ENCODE measurements around the gene SLC25A21. TPM values are rescaled to one million over a fixed set of nuclear protein-coding genes. Genes with fewer than 3 reads are reported as not detected.
"Not testable (repeated sequence)": the region's sequence is repeated elsewhere in the genome, so short reads cannot be mapped to it uniquely, and the experiment has no call there.

The SLC25A21 gene
- total and polyA plus RNA-seq, 8 donors: 0.40 to 5.4 (median 1.3) TPM; not detected in 2

DNA sequence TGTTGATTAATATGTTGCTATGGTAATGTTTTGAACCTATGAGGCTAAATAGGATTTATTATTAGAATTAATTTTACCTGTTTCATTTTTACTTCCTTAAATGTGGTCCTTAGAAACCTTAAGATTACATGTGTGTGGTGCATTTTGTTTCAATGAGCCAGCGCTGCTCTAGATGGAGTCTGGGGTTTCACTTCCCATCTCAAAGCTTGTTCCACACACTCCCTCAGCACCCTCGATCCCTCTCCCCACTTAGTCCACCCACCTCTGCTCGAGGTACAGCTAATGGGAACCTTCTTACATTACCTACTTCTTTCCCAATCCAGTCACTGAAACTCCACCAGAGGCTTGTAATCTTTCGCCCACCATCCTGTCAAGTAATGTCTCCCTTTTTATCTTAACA lies 305.5 kb downstream of the SLC25A21 start:
- no peak overlapping the region for H3K27ac ChIP-seq
- no peak overlapping the region for H3K4me3 ChIP-seq
- H3K36me3 ChIP-seq: no peaks in the 10 kb centered on the region
- no peak for DNase-seq
- 80 to 90% (median 88%) methylated on average over 4 of the region's 4 CpGs for WGBS, 5 donors
- intact Hi-C loops (cut with DNase I; ENCODE audit: low total_unique reads): no loop called here
- no peaks in the 10 kb centered on the region for H3K4me1 ChIP-seq
- H3K9me3 ChIP-seq: no peaks in the 10 kb centered on the region
- no peaks in the 10 kb centered on the region for H3K27me3 ChIP-seq
- TF ChIP-seq POLR2A (IDR thresholded peaks at IDR 0.05) (no peak), POLR2AphosphoS5 (IDR thresholded peaks at IDR 0.05) (no peak), EP300 (IDR thresholded peaks at IDR 0.05) (no peak)
- TF ChIP-seq, protein P1, sequence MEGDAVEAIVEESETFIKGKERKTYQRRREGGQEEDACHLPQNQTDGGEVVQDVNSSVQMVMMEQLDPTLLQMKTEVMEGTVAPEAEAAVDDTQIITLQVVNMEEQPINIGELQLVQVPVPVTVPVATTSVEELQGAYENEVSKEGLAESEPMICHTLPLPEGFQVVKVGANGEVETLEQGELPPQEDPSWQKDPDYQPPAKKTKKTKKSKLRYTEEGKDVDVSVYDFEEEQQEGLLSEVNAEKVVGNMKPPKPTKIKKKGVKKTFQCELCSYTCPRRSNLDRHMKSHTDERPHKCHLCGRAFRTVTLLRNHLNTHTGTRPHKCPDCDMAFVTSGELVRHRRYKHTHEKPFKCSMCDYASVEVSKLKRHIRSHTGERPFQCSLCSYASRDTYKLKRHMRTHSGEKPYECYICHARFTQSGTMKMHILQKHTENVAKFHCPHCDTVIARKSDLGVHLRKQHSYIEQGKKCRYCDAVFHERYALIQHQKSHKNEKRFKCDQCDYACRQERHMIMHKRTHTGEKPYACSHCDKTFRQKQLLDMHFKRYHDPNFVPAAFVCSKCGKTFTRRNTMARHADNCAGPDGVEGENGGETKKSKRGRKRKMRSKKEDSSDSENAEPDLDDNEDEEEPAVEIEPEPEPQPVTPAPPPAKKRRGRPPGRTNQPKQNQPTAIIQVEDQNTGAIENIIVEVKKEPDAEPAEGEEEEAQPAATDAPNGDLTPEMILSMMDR (IDR thresholded peaks at IDR 0.05): no peak

DNA sequence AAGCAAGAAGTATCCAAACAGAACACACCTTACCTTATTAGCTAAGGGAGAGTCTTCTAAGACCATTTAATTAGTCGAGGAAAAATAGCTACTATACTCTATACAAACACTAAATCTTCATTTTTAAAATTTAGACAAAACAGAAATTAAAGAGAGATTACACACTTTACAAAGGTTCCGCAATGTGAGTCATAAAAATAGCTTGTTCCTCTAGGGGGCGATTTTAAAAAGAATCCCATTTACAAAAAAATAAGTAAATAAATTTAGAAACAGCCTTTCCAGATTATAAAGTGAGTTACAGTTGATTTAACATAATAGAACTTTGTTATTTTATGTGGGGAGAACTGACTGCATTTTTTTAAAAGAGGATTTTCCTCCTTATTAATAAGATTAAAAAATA lies 309.1 kb downstream of the SLC25A21 start:
- H3K36me3 ChIP-seq: no peaks in the 10 kb centered on the region
- no peak for TF ChIP-seq POLR2A (IDR thresholded peaks at IDR 0.05)
- no peaks in the 10 kb centered on the region for H3K9me3 ChIP-seq
- H3K27me3 ChIP-seq: no peaks in the 10 kb centered on the region
- WGBS, 5 donors: 65 to 79% (median 71%) methylated on average over 3 of the region's 3 CpGs
- H3K27ac ChIP-seq: no peak overlapping the region
- no peak for DNase-seq
- no peaks in the 10 kb centered on the region for H3K4me1 ChIP-seq
- intact Hi-C loops (cut with DNase I; ENCODE audit: low total_unique reads): no loop called here
- no peak overlapping the region for H3K4me3 ChIP-seq

DNA sequence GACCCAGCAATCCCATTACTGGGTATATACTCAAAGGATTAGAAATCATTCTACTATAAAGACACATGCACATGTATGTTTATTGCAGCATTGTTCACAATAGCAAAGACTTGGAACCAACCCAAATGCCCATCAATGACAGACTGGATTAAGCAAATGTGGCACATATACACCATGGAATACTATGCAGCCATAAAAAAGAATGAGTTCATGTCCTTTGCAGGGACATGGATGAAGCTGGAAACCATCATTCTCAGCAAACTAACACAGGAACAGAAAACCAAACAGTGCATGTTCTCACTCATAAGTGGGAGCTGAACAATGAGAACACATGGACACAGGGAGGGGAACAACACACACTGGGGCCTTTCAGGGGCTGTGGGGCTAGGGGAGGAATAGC lies 310.2 kb downstream of the SLC25A21 start:
- H3K36me3 ChIP-seq; H3K4me1 ChIP-seq; H3K9me3 ChIP-seq; DNase-seq; intact Hi-C loops (cut with DNase I; ENCODE audit: low total_unique reads); H3K27me3 ChIP-seq; H3K27ac ChIP-seq; H3K4me3 ChIP-seq: not testable (repeated sequence)

DNA sequence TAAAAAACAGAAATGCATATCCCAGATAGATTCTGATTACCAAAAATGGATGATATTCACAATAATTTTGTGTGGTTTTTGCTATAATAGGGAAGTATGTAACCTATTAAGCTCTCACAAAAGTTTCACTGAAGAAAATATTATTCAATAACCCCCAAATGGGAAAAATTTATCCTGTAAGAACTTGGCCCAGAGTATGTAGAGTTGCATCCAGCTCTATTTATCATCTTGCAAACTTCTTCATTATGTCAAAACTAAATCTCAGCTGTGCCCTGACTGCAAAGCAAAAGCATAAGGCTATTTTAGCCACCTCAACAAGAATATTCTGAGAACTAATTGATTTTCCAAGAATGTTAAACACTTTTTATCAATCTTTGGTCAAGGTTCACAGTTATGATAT lies 311.6 kb downstream of the SLC25A21 start:
- DNase-seq: no peak
- Histone ChIP-seq H3K27me3 (no peaks in the 10 kb centered on the region), H3K9me3 (no peaks in the 10 kb centered on the region), H3K4me3 (no peak overlapping the region), H3K27ac (no peak overlapping the region), H3K36me3 (no peaks in the 10 kb centered on the region), H3K4me1 (peaks cover 0 to 6% (median 2%) of the 10 kb centered on the region in 4 donors)
- TF ChIP-seq POLR2AphosphoS5 (IDR thresholded peaks at IDR 0.05) (no peak), POLR2A (IDR thresholded peaks at IDR 0.05) (no peak), EP300 (IDR thresholded peaks at IDR 0.05) (no peak)
- TF ChIP-seq, protein P1 (IDR thresholded peaks at IDR 0.05): no peak
- intact Hi-C loops (cut with DNase I; ENCODE audit: low total_unique reads): no loop called here

DNA sequence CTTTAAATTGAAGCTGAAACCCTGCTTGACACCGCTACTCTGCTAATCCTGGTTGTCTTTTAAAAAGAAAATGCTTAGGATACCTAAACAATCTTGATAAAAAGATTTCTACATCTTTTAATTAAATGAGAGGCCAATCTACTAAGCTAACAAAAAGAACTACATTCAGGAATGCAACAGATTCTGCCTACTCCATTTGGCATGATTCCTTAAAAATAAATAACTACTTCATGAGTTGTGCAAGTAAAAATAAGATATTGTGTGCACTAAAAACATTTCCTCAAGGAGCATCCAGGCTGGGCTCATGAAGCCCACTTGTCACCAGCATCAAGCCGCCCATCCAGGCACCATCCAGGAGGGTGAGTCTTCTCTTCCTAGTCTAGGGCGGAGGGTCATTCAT lies 313.3 kb downstream of the SLC25A21 start:
- no peak overlapping the region for H3K4me3 ChIP-seq
- H3K27me3 ChIP-seq: no peaks in the 10 kb centered on the region
- intact Hi-C loops (cut with DNase I; ENCODE audit: low total_unique reads): no loop called here
- no peaks in the 10 kb centered on the region for H3K36me3 ChIP-seq
- H3K4me1 ChIP-seq: peaks cover 0 to 6% (median 2%) of the 10 kb centered on the region in 4 donors
- TF ChIP-seq POLR2AphosphoS5 (IDR thresholded peaks at IDR 0.05) (no peak), POLR2A (IDR thresholded peaks at IDR 0.05) (no peak), EP300 (IDR thresholded peaks at IDR 0.05) (no peak)
- TF ChIP-seq, protein P1 (IDR thresholded peaks at IDR 0.05): no peak
- DNase-seq: no peak
- H3K9me3 ChIP-seq: no peaks in the 10 kb centered on the region
- no peak overlapping the region for H3K27ac ChIP-seq
- WGBS, 5 donors: 81 to 87% (median 83%) methylated on average over 3 of the region's 3 CpGs

Measured in stomach (tissue), 9 donors.